Embryonic facial prominence (tissue), 1 donor: ENCODE results near the gene RALY.
"Not testable (repeated sequence)": the region's sequence is repeated elsewhere in the genome, so short reads cannot be mapped to it uniquely, and the experiment has no call there.

Experiments used
- DNase-seq: peaks from one replicate; pipeline ENCODE4 v3.0.0-alpha.2; 2016; ENCODE audit errors: extremely low spot score

Gene RALY

GRCh38 chr20:34105978-34106675, 112.4 kb downstream of the RALY start:
- no peak for DNase-seq

GRCh38 chr20:34108616-34109174, 115.0 kb downstream of the RALY start:
- no peak for DNase-seq

- DNase-seq, result no peak
Observed at GRCh38 chr20:34109442-34109841, 115.7 kb downstream of the RALY start.

GRCh38 chr20:34110025-34110744, 116.5 kb downstream of the RALY start:
- DNase-seq, result no peak

GRCh38 chr20:34110745-34111641, 117.3 kb downstream of the RALY start:
- no peak for DNase-seq

GRCh38 chr20:34111702-34112599, 118.2 kb downstream of the RALY start, which contains the start of gene EIF2S2:
Gene EIF2S2, minus strand, starts transcription at chr20:34112243. Its CDS starts 133 bp downstream, at chr20:34112110.
- peak; percentile 96 for DNase-seq

- DNase-seq, result no peak
Observed at GRCh38 chr20:34112600-34113101, 118.9 kb downstream of the RALY start.

GRCh38 chr20:34114809-34115208, 121.1 kb downstream of the RALY start:
- DNase-seq, result no peak

- DNase-seq, result no peak
Observed at GRCh38 chr20:34115232-34115631, 121.5 kb downstream of the RALY start.

- no peak for DNase-seq
Observed at GRCh38 chr20:34120213-34120612, 126.5 kb downstream of the RALY start.

- DNase-seq, result no peak
Observed at GRCh38 chr20:34122274-34122980, 128.7 kb downstream of the RALY start.

GRCh38 chr20:34123309-34123708, 129.6 kb downstream of the RALY start:
- no peak for DNase-seq

- no peak for DNase-seq
Observed at GRCh38 chr20:34124469-34125249, 130.9 kb downstream of the RALY start.

GRCh38 chr20:34127792-34128191, 134.1 kb downstream of the RALY start:
- no peak for DNase-seq

GRCh38 chr20:34129518-34130162, 135.9 kb downstream of the RALY start:
- no peak for DNase-seq

- no peak for DNase-seq
Observed at GRCh38 chr20:34131491-34131890, 137.8 kb downstream of the RALY start.

GRCh38 chr20:34132491-34132890, 138.8 kb downstream of the RALY start:
- DNase-seq, result not testable (repeated sequence)

- DNase-seq, result not testable (repeated sequence)
Observed at GRCh38 chr20:34132943-34133342, 139.2 kb downstream of the RALY start.
